ENCODE measurements around the gene RCAN1. TPM values are rescaled to one million over a fixed set of nuclear protein-coding genes. Genes with fewer than 3 reads are reported as not detected.

The RCAN1 gene
- total RNA-seq, 1 donor from 2014 or later, result 197 TPM

- Histone ChIP-seq H3K9me3 (ENCODE audit: insufficient read depth, low read depth, low read length) (peaks cover 3% of the 10 kb centered on the region), H3K36me3 (ENCODE audit: insufficient read depth, low read length) (no peaks in the 10 kb centered on the region), H3K4me3 (ENCODE audit: insufficient read depth, low read depth, low read length) (peak overlapping the region; percentile 27), H3K9ac (ENCODE audit: low read length) (peak overlapping the region; percentile 68), H3K79me2 (ENCODE audit: insufficient read depth, low read length) (no peaks in the 10 kb centered on the region), H4K20me1 (ENCODE audit: insufficient read depth, low read length) (no peaks in the 10 kb centered on the region), H3K27ac (ENCODE audit: low read depth, low read length) (peak overlapping the region; percentile 88), H2AFZ (ENCODE audit: low read depth, low read length) (no peak overlapping the region), H3K27me3 (ENCODE audit: insufficient read depth, low read length) (no peaks in the 10 kb centered on the region), H3K4me1 (ENCODE audit: insufficient read depth, low read length) (peaks cover 24% of the 10 kb centered on the region), H3K4me2 (ENCODE audit: low read length) (peak overlapping the region; percentile 79)
- FAIRE-seq (no peak), DNase-seq (ENCODE audit: low read depth) (no peak)
- H3K4me3 Mint-ChIP-seq (ENCODE audit: unreplicated experiment), result no peak overlapping the region
- peaks cover 2% of the 10 kb centered on the region for H3K36me3 Mint-ChIP-seq (ENCODE audit: low read depth, unreplicated experiment)
- no peaks in the 10 kb centered on the region for H3K27me3 Mint-ChIP-seq (ENCODE audit: low read depth, unreplicated experiment)
- TF ChIP-seq CTCF (IDR thresholded peaks at IDR 0.05; ENCODE audit: insufficient read depth, low read depth, low read length), result no peak
- no peak for TF ChIP-seq EZH2 (IDR thresholded peaks at IDR 0.05; ENCODE audit: insufficient read depth, low read length)
- peaks cover 29% of the 10 kb centered on the region for H3K4me1 Mint-ChIP-seq (ENCODE audit: low read depth, unreplicated experiment)
- no peaks in the 10 kb centered on the region for H3K9me3 Mint-ChIP-seq (ENCODE audit: unreplicated experiment)
- H3K27ac Mint-ChIP-seq (ENCODE audit: unreplicated experiment), result peak overlapping the region; percentile 83
These were observed 62.4 kb downstream of the RCAN1 start for GRCh38 chr21:34552360-34553098.

GRCh38 chr21:34550182-34550799, 64.6 kb downstream of the RCAN1 start:
- H3K27me3 Mint-ChIP-seq (ENCODE audit: low read depth, unreplicated experiment), result no peaks in the 10 kb centered on the region

More at GRCh38 chr21:34550182-34550799, 64.6 kb downstream of the RCAN1 start:
- FAIRE-seq (no peak), DNase-seq (ENCODE audit: low read depth) (no peak)
- Histone ChIP-seq H3K4me2 (ENCODE audit: low read length) (no peak overlapping the region), H3K79me2 (ENCODE audit: insufficient read depth, low read length) (no peaks in the 10 kb centered on the region), H3K36me3 (ENCODE audit: insufficient read depth, low read length) (no peaks in the 10 kb centered on the region), H3K4me1 (ENCODE audit: insufficient read depth, low read length) (peaks cover 32% of the 10 kb centered on the region), H3K9ac (ENCODE audit: low read length) (no peak overlapping the region), H3K27ac (ENCODE audit: low read depth, low read length) (no peak overlapping the region), H3K27me3 (ENCODE audit: insufficient read depth, low read length) (no peaks in the 10 kb centered on the region), H2AFZ (ENCODE audit: low read depth, low read length) (no peak overlapping the region), H3K4me3 (ENCODE audit: insufficient read depth, low read depth, low read length) (no peak overlapping the region), H4K20me1 (ENCODE audit: insufficient read depth, low read length) (no peaks in the 10 kb centered on the region), H3K9me3 (ENCODE audit: insufficient read depth, low read depth, low read length) (peaks cover 3% of the 10 kb centered on the region)
- Mint-ChIP-seq H3K9me3 (ENCODE audit: unreplicated experiment) (no peaks in the 10 kb centered on the region), H3K36me3 (ENCODE audit: low read depth, unreplicated experiment) (peaks cover 2% of the 10 kb centered on the region), H3K27ac (ENCODE audit: unreplicated experiment) (no peak overlapping the region), H3K4me1 (ENCODE audit: low read depth, unreplicated experiment) (peaks cover 46% of the 10 kb centered on the region), H3K4me3 (ENCODE audit: unreplicated experiment) (no peak overlapping the region)
- no peak for TF ChIP-seq CTCF (IDR thresholded peaks at IDR 0.05; ENCODE audit: insufficient read depth, low read depth, low read length)
- TF ChIP-seq EZH2 (IDR thresholded peaks at IDR 0.05; ENCODE audit: insufficient read depth, low read length), result no peak
